ENCODE data around the gene TMEM101.

Gene TMEM101

GRCh38 chr17:44004761-44005526 lies 9.8 kb downstream of the TMEM101 start:
- no peak overlapping the region for H3K27ac ChIP-seq (ENCODE audit: low read length)
- no peak overlapping the region for H3K4me2 ChIP-seq (ENCODE audit: insufficient read depth, low read length)
- H3K36me3 ChIP-seq (ENCODE audit: insufficient read depth, low read length) = no peaks in the 10 kb centered on the region
- no peaks in the 10 kb centered on the region for H3K27me3 ChIP-seq (ENCODE audit: insufficient read depth, low read length, poor library complexity)
- no peaks in the 10 kb centered on the region for H3K9me3 ChIP-seq (ENCODE audit: insufficient read depth, low read length, severe bottlenecking)
- no peak overlapping the region for H3K9ac ChIP-seq (ENCODE audit: low read depth, low read length)
- no peak overlapping the region for H3K4me3 ChIP-seq (ENCODE audit: low read depth in 1 of 2, low read length in 2 of 2)
- no peak for TF ChIP-seq CTCF (IDR thresholded peaks at IDR 0.05; ENCODE audit: borderline replicate concordance, extremely low read depth, low read length, poor library complexity, severe bottlenecking)
- no peak for TF ChIP-seq EZH2 (IDR thresholded peaks at IDR 0.05; ENCODE audit: borderline replicate concordance, low read depth, low read length, severe bottlenecking)
- H3K79me2 ChIP-seq (ENCODE audit: insufficient read depth, low read length) = no peaks in the 10 kb centered on the region
- peaks cover 22% of the 10 kb centered on the region for H3K4me1 ChIP-seq (ENCODE audit: insufficient read depth, low read length)
- DNase-seq (no peak), ATAC-seq (ENCODE audit: insufficient read depth, low read depth) (no peak)
- no peak overlapping the region for H2AFZ ChIP-seq (ENCODE audit: low read depth, low read length)
- no peaks in the 10 kb centered on the region; the same call in none of the 2 replicates for H4K20me1 ChIP-seq (ENCODE audit: insufficient read depth, low read length)

DNA sequence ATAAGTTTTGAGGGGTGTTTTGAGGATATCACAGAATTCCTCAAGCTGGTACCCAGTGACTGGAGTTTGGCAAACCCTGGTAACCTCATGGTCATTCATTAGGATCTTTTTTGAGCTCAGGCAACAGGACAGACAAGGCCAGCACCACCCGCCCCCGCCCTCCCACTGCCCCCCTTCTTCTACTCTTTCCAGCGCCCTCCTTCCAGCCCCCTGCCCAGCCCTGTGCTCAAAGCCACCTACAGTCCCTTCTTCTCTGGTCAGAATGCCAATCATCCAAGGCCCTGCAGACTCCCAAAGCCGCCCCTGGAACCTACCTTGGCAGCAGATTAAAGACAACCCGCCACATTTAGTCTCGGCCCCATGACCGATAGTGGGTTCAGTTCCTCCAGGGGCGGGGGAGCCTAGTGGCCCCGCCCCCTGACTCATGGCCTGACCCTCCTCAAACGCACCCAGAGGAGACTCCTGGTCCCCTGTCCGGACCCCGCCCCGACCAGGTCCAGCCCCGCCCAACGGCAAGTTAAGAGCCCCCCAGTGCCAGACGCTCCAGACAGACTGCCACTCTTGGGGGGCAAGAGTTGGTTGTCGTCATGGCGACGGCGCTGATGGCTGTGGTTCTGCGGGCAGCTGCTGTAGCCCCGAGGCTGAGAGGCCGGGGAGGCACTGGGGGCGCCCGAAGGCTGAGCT lies 10.5 kb downstream of the TMEM101 start, which contains the start of gene NAGS:
NAGS (plus strand) TSS at position 546 of the 684 bp plus-strand sequence; CDS start at position 588, 42 bp downstream.
- no peak within 1 kb of the TSS for H3K9ac ChIP-seq (ENCODE audit: low read depth, low read length)
- no peak for ATAC-seq (ENCODE audit: insufficient read depth, low read depth)
- TF ChIP-seq EZH2 (IDR thresholded peaks at IDR 0.05; ENCODE audit: borderline replicate concordance, low read depth, low read length, severe bottlenecking) (no peak), CTCF (IDR thresholded peaks at IDR 0.05; ENCODE audit: borderline replicate concordance, extremely low read depth, low read length, poor library complexity, severe bottlenecking) (no peak)
- H3K27me3 ChIP-seq (ENCODE audit: insufficient read depth, low read length, poor library complexity) = no peaks in the 10 kb centered on the region
- H3K79me2 ChIP-seq (ENCODE audit: insufficient read depth, low read length) = no peaks in the 10 kb centered on the region
- no peak within 1 kb of the TSS for H3K4me3 ChIP-seq (ENCODE audit: low read depth in 1 of 2, low read length in 2 of 2)
- H3K36me3 ChIP-seq (ENCODE audit: insufficient read depth, low read length) = no peaks in the 10 kb centered on the region
- H2AFZ ChIP-seq (ENCODE audit: low read depth, low read length) = no peak within 1 kb of the TSS
- no peak within 1 kb of the TSS for H3K4me2 ChIP-seq (ENCODE audit: insufficient read depth, low read length)
- no peak for DNase-seq
- H3K4me1 ChIP-seq (ENCODE audit: insufficient read depth, low read length) = peaks cover 22% of the 10 kb centered on the region
- H3K9me3 ChIP-seq (ENCODE audit: insufficient read depth, low read length, severe bottlenecking) = no peaks in the 10 kb centered on the region
- no peak within 1 kb of the TSS for H3K27ac ChIP-seq (ENCODE audit: low read length)
- no peaks in the 10 kb centered on the region; the same call in none of the 2 replicates for H4K20me1 ChIP-seq (ENCODE audit: insufficient read depth, low read length)

DNA sequence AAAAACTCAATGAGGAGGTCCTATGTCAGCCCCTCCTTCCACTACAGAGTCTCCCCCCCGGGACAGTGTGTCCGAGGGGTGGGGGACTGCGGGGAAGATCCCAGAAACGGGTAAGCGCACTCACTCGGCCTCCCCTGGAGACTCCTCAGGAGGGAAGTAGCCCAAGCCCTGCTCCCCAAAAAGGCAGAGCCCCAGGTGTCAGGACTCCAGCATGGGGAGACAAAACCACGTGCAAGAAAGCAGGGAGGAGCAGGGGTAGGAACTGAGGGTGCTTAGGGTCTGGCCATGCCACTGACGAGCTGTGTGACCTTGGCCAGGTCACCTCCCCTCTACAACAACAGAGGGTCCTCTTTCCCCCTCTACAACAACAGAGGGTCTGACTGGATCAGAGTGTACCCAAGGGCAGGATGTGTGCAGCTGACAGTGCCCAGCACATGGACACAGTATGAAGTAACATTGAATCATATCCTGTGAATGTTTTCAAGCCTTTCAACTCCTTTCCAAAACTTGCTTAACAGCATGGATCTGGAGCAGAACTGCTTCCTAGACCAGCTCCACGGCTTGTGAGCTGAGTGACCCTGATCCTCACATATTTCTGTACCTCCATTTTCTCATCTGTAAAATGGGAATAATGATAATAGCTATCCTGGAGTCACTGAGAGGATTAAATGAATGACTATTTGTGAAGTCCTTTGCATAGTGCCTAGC lies 12.5 kb downstream of the TMEM101 start:
- peaks cover 11% of the 10 kb centered on the region for H3K4me1 ChIP-seq (ENCODE audit: insufficient read depth, low read length)
- ATAC-seq (ENCODE audit: insufficient read depth, low read depth) = no peak
- no peaks in the 10 kb centered on the region for H3K27me3 ChIP-seq (ENCODE audit: insufficient read depth, low read length, poor library complexity)

More for the DNA sequence above, 12.5 kb downstream of the TMEM101 start:
- H3K27ac ChIP-seq (ENCODE audit: low read length) = no peak overlapping the region
- no peak overlapping the region for H3K4me2 ChIP-seq (ENCODE audit: insufficient read depth, low read length)
- no peaks in the 10 kb centered on the region for H3K36me3 ChIP-seq (ENCODE audit: insufficient read depth, low read length)
- H2AFZ ChIP-seq (ENCODE audit: low read depth, low read length) = no peak overlapping the region
- no peak for DNase-seq
- no peaks in the 10 kb centered on the region for H3K79me2 ChIP-seq (ENCODE audit: insufficient read depth, low read length)
- H3K4me3 ChIP-seq (ENCODE audit: low read depth in 1 of 2, low read length in 2 of 2) = no peak overlapping the region
- no peak overlapping the region for H3K9ac ChIP-seq (ENCODE audit: low read depth, low read length)
- H3K9me3 ChIP-seq (ENCODE audit: insufficient read depth, low read length, severe bottlenecking) = no peaks in the 10 kb centered on the region
- no peaks in the 10 kb centered on the region; the same call in none of the 2 replicates for H4K20me1 ChIP-seq (ENCODE audit: insufficient read depth, low read length)
- TF ChIP-seq EZH2 (IDR thresholded peaks at IDR 0.05; ENCODE audit: borderline replicate concordance, low read depth, low read length, severe bottlenecking) (no peak), CTCF (IDR thresholded peaks at IDR 0.05; ENCODE audit: borderline replicate concordance, extremely low read depth, low read length, poor library complexity, severe bottlenecking) (no peak)
